GM23248 (cell line): Measurements from ENCODE around the gene ZNF692.

ENCODE experiments used
- EZH2 ChIP-seq: fragments of 200-600 bp; sonication (generic); IDR thresholded peaks from 2 replicates; pipeline ENCODE4 v1.6.1; 2018; ENCODE audit warnings: antibody characterized with exemption, mild to moderate bottlenecking; ENCODE audit not compliant: insufficient read depth, poor library complexity, severe bottlenecking
- EZH2phosphoT487 ChIP-seq: fragments of 200-600 bp; sonication (generic); IDR thresholded peaks from 2 replicates; pipeline ENCODE4 v1.6.1; 2018; ENCODE audit warnings: antibody characterized with exemption, moderate library complexity, mild to moderate bottlenecking, low read depth; ENCODE audit not compliant: insufficient read depth

DNA sequence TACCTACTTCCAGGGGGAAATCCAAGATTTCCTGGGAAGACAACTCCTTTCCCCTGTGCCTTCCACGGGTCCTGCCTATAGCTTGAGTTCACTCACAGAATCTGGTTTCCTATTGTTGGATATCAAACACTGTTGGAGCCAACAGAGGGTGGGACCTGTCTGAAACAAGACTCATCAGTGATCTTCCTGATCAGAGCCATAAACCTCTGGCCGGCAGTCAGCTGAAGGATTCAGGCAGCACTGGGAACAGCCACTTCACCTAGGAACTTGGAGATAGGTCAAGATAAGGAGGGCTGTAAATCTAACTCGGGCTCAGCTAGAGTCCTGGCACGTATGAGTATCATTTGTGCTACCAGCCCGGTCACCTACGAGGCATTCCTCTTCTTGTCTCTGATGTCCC lies 56.4 kb downstream of the ZNF692 start:
- TF ChIP-seq EZH2phosphoT487 (no peak), EZH2 (no peak)
